Right lobe of liver (tissue), 6 donors: ENCODE measurements around the gene DUSP12. TPM values are rescaled to one million over a fixed set of nuclear protein-coding genes. Genes with fewer than 3 reads are reported as not detected.

ENCODE experiments used
- ATAC-seq, 4 donors: fragments of 200-7000 bp; cut with Tn5 transposase; one replicate each; pipeline ENCODE4 v1.9.1; 2020; ENCODE audit warnings: mild to moderate bottlenecking in 4 of 4, moderate library complexity in 4 of 4
- DNase-seq, 3 donors: peaks; one replicate each; pipeline ENCODE4 v3.0.0-alpha.2; 2020
- H3K27ac ChIP-seq, 3 donors: fragments of 200-600 bp; one replicate each; pipeline ENCODE4 v1.8.0; 2022
- H3K27me3 ChIP-seq, 2 donors: fragments of 200-600 bp; one replicate each; pipeline ENCODE4 v1.8.0; 2022
- H3K36me3 ChIP-seq, 4 donors: fragments of 200-600 bp; sonication (generic) in 1 of 4; one replicate each; pipeline versions ENCODE4 v1.5.1 to v1.8.0; 2017 to 2022; ENCODE audit warnings: control low read depth in 1 of 4
- H3K4me1 ChIP-seq, 4 donors: fragments of 200-600 bp; sonication (generic) in 1 of 4; one replicate each; pipeline versions ENCODE4 v1.5.1 to v1.8.0; 2017 to 2022; ENCODE audit warnings: control low read depth in 1 of 4
- H3K4me3 ChIP-seq, 3 donors: fragments of 200-600 bp; one replicate each; pipeline ENCODE4 v1.8.0; 2022
- H3K9me3 ChIP-seq, 4 donors: fragments of 200-600 bp; sonication (generic) in 1 of 4; one replicate each; pipeline versions ENCODE4 v1.5.1 to v1.8.0; 2017 to 2022; ENCODE audit warnings: control low read depth in 1 of 4
- CTCF ChIP-seq, 4 donors: fragments of 200-600 bp in 3 of 4; fragments of 450-650 bp in 1 of 4; IDR thresholded peaks; one replicate each; pipeline versions ENCODE4 v1.5.1 to v1.8.0; 2016 to 2022; ENCODE audit warnings: antibody characterized with exemption in 4 of 4, mild to moderate bottlenecking in 2 of 4
- POLR2A ChIP-seq: fragments of 450-650 bp; IDR thresholded peaks from one replicate; pipeline ENCODE4 v1.6.1; 2017; ENCODE audit warnings: antibody characterized with exemption, mild to moderate bottlenecking
- WGBS: methylation state at CpG from one replicate; pipeline ENCODE4 v1.1.6; 2018; ENCODE audit warnings: low coverage, low lambda C conversion rate; ENCODE audit not compliant: insufficient coverage; ENCODE audit errors: missing lambda C conversion rate; 5-methylcytosine and 5-hydroxymethylcytosine counted together
- intact Hi-C, 2 donors: fragments of 100-400 bp; cut with DNase I; formaldehyde crosslinking; loops; one replicate each; pipeline versions ENCODE4 v1.11.2 to v1.14.1; 2022
- total RNA-seq, 6 experiments: library from RNA; depleted of rRNA in 2 of 6; stranded (reverse); fragments of >200 nt in 2 of 6; fragmentation: NEBNext Ultra II Directional in 3 of 6; extraction: Animal tissue kit (Norgen Biotek cat#: 25700) in 3 of 6; gene quantifications; one replicate each; pipeline versions ENCODE4 v1.1.0 to v1.2.4, GENCODE V29; 2016 to 2023
- donor health status: DM: no; HTN: yes; CAD: no.
- donor health status: DM: no; HTN: no; CAD: no.
- donor health status: DM: no; HTN: no; CAD: no.
- donor health status: DM: no; HTN: yes; CAD: no.
- donor health status: DM: no; HTN: yes; CAD: no.

The DUSP12 gene
- total RNA-seq, 6 experiments from 2014 or later, result 4.0 to 7.1 (median 4.7) TPM

GRCh38 chr1:161739865-161740566, 9.6 kb upstream of the DUSP12 start:
- Histone ChIP-seq H3K9me3 (no peaks in the 10 kb centered on the region), H3K4me1 (no peaks in the 10 kb centered on the region), H3K27me3 (no peaks in the 10 kb centered on the region), H3K27ac (peak overlapping the region in 2 of 3 donors; percentile 31 to 48), H3K4me3 (no peak overlapping the region), H3K36me3 (no peaks in the 10 kb centered on the region)
- DNase-seq (no peak), ATAC-seq (peak; percentile 31 to 52 (median 38))
- intact Hi-C loops, result loop anchor here in 1 of 2 donors (10.0 kb wide), 1 partner anchor 255 kb away; no protein-coding TSS in a partner anchor
- 54% methylated on average over 6 of the region's 8 CpGs for WGBS
- no peak for TF ChIP-seq CTCF (IDR thresholded peaks at IDR 0.05)
- TF ChIP-seq POLR2A, result no peak

GRCh38 chr1:161740921-161741320, 8.7 kb upstream of the DUSP12 start:
- Histone ChIP-seq H3K27ac (no peak overlapping the region), H3K4me1 (no peaks in the 10 kb centered on the region), H3K36me3 (no peaks in the 10 kb centered on the region), H3K9me3 (no peaks in the 10 kb centered on the region), H3K27me3 (no peaks in the 10 kb centered on the region), H3K4me3 (no peak overlapping the region)
- intact Hi-C loops, result loop anchor here in 1 of 2 donors (10.0 kb wide), 1 partner anchor 256 kb away; no protein-coding TSS in a partner anchor
- DNase-seq (no peak), ATAC-seq (no peak)
- TF ChIP-seq CTCF (IDR thresholded peaks at IDR 0.05) (no peak), POLR2A (no peak)
- 50% methylated on average over 6 of the region's 6 CpGs for WGBS

GRCh38 chr1:161743231-161743630, 6.4 kb upstream of the DUSP12 start:
- DNase-seq (no peak), ATAC-seq (no peak)
- 51% methylated on average over 3 of the region's 9 CpGs for WGBS
- H3K27ac ChIP-seq, result no peak overlapping the region
- H3K4me1 ChIP-seq, result no peaks in the 10 kb centered on the region
- H3K36me3 ChIP-seq, result no peaks in the 10 kb centered on the region
- intact Hi-C loops, result loop anchor here in 1 of 2 donors (10.0 kb wide), 1 partner anchor 258 kb away; no protein-coding TSS in a partner anchor
- TF ChIP-seq POLR2A (no peak), CTCF (IDR thresholded peaks at IDR 0.05) (no peak)
- H3K4me3 ChIP-seq, result no peak overlapping the region
- H3K27me3 ChIP-seq, result no peaks in the 10 kb centered on the region
- no peaks in the 10 kb centered on the region for H3K9me3 ChIP-seq

GRCh38 chr1:161747801-161748200, 1.8 kb upstream of the DUSP12 start:
- no peak for TF ChIP-seq CTCF (IDR thresholded peaks at IDR 0.05)
- TF ChIP-seq POLR2A, result no peak
- peaks cover 0 to 15% (median 9%) of the 10 kb centered on the region in 4 donors for H3K36me3 ChIP-seq
- WGBS, result 46% methylated on average over 6 of the region's 6 CpGs
- intact Hi-C loops, result loop anchor here in 1 of 2 donors (10.0 kb wide), 1 partner anchor 263 kb away; no protein-coding TSS in a partner anchor
- H3K4me1 ChIP-seq, result peaks cover 0 to 8% (median 5%) of the 10 kb centered on the region in 4 donors
- H3K9me3 ChIP-seq, result no peaks in the 10 kb centered on the region
- DNase-seq (no peak), ATAC-seq (no peak)
- H3K4me3 ChIP-seq, result no peak overlapping the region
- H3K27me3 ChIP-seq, result no peaks in the 10 kb centered on the region
- H3K27ac ChIP-seq, result no peak overlapping the region
